Gastroesophageal sphincter (tissue), 3 donors: ENCODE results near the gene APRT.

Experiments used
- EP300 ChIP-seq: sonication (generic); formaldehyde crosslinking; IDR thresholded peaks from one replicate; pipeline ENCODE4 v1.6.1; 2017; ENCODE audit warnings: antibody characterized with exemption, mild to moderate bottlenecking
- POLR2A ChIP-seq, 2 donors: fragments of 450-650 bp; IDR thresholded peaks; one replicate each; pipeline ENCODE4 v1.6.1; 2017; ENCODE audit warnings: antibody characterized with exemption in 2 of 2, mild to moderate bottlenecking in 2 of 2, moderate library complexity in 1 of 2
- POLR2AphosphoS5 ChIP-seq: sonication (generic); formaldehyde crosslinking; IDR thresholded peaks from one replicate; pipeline ENCODE4 v1.6.1; 2017; ENCODE audit warnings: antibody characterized with exemption
- TF ChIP-seq, protein P1 (sequence below), 4 experiments: fragments of 200-600 bp in 2 of 4; fragments of 450-650 bp in 2 of 4; sonication (generic) in 1 of 4; IDR thresholded peaks; one replicate each; pipeline ENCODE4 v1.5.1; 2017 to 2019; ENCODE audit warnings: antibody characterized with exemption in 4 of 4, mild to moderate bottlenecking in 2 of 4, moderate library complexity in 2 of 4

DNA sequence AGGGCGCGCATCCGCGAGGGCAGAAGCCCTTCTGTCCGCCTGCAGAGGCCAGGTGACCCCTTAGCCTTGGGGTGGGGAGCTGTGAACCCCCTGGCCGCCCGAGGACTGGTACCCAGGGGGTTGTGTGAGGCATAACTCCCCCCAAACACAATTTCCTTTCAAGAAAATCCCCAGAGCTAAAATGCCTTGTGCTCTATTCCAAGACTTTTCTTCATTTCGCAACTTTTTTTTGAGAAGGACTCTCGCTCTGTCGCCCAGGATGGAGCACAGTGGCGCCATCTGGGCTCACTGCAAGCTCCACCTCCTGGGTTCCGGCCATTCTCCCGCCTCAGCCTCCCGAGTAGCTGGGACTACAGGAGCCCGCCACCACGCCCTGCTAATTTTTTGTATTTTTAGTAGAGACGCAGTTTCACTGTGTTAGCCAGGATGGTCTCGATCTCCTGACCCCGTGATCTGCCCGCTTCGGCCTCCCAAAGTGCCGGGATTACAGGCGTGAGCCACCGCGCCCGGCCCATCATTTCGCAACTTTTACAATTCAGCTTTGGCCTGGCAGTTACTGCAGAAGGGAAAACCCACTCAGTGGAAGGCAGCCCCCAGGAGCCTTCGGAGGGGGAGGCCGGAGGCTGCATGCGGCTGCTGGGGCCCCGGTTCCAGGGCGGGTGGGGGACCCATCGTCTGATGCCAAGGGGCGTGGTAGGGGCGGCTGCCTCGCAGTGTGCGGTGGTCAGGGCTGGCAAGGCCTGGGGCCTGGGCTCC lies 963 bp upstream of the APRT start:
- TF ChIP-seq POLR2A (IDR thresholded peaks at IDR 0.05) (no peak), POLR2AphosphoS5 (peak; percentile 3), EP300 (no peak)
- TF ChIP-seq, protein P1, sequence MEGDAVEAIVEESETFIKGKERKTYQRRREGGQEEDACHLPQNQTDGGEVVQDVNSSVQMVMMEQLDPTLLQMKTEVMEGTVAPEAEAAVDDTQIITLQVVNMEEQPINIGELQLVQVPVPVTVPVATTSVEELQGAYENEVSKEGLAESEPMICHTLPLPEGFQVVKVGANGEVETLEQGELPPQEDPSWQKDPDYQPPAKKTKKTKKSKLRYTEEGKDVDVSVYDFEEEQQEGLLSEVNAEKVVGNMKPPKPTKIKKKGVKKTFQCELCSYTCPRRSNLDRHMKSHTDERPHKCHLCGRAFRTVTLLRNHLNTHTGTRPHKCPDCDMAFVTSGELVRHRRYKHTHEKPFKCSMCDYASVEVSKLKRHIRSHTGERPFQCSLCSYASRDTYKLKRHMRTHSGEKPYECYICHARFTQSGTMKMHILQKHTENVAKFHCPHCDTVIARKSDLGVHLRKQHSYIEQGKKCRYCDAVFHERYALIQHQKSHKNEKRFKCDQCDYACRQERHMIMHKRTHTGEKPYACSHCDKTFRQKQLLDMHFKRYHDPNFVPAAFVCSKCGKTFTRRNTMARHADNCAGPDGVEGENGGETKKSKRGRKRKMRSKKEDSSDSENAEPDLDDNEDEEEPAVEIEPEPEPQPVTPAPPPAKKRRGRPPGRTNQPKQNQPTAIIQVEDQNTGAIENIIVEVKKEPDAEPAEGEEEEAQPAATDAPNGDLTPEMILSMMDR (IDR thresholded peaks at IDR 0.05): peak in 1 of 4 experiments; percentile 21
